Spleen (tissue), 11 donors: ENCODE measurements around the gene C14orf180. TPM values are rescaled to one million over a fixed set of nuclear protein-coding genes. Genes with fewer than 3 reads are reported as not detected.

Experiments used
- DNase-seq: peaks from one replicate; pipeline ENCODE4 v3.0.0-alpha.2; 2020
- H3K27ac ChIP-seq, 8 donors: fragments of 200-600 bp; sonication (generic) in 7 of 8; 1 replicate in 4 of 8; 2 replicates in 4 of 8; pipeline versions ENCODE4 v1.5.0 to v1.8.0; 2016 to 2021; ENCODE audit warnings: inconsistent platforms in 4 of 8, mild to moderate bottlenecking in 4 of 8, moderate library complexity in 1 of 8
- H3K27me3 ChIP-seq, 7 donors: fragments of 200-600 bp; sonication (generic) in 6 of 7; replicated peaks in 1 of 7; 1 replicate in 4 of 7; 2 replicates in 3 of 7; pipeline versions ENCODE4 v1.5.0 to v1.8.0; 2016 to 2021; ENCODE audit warnings: inconsistent platforms in 3 of 7, mild to moderate bottlenecking in 1 of 7
- H3K36me3 ChIP-seq, 6 donors: fragments of 200-600 bp; sonication (generic) in 5 of 6; 1 replicate in 4 of 6; 2 replicates in 2 of 6; pipeline versions ENCODE4 v1.5.0 to v1.8.0; 2016 to 2021; ENCODE audit warnings: inconsistent platforms in 2 of 6
- H3K4me1 ChIP-seq, 6 donors: fragments of 200-600 bp; sonication (generic) in 5 of 6; 1 replicate in 3 of 6; 2 replicates in 3 of 6; pipeline versions ENCODE4 v1.5.0 to v1.8.0; 2016 to 2021; ENCODE audit warnings: inconsistent platforms in 3 of 6
- H3K4me3 ChIP-seq, 8 donors: fragments of 200-600 bp; sonication (generic) in 7 of 8; 1 replicate in 4 of 8; 2 replicates in 4 of 8; pipeline versions ENCODE4 v1.5.0 to v1.8.0; 2016 to 2021; ENCODE audit warnings: inconsistent platforms in 4 of 8, mild to moderate bottlenecking in 4 of 8, moderate library complexity in 2 of 8
- H3K9me3 ChIP-seq, 8 donors: fragments of 200-600 bp; sonication (generic) in 7 of 8; 1 replicate in 4 of 8; 2 replicates in 4 of 8; pipeline versions ENCODE4 v1.5.0 to v1.8.0; 2016 to 2021; ENCODE audit warnings: inconsistent platforms in 4 of 8
- CTCF ChIP-seq, 11 experiments: fragments of 200-600 bp in 7 of 11; fragments of 450-650 bp in 4 of 11; sonication (generic) in 4 of 11; IDR thresholded peaks in 8 of 11; conservative IDR thresholded peaks in 3 of 11; 1 replicate in 7 of 11; 2 replicates in 4 of 11; pipeline versions ENCODE4 v1.4.0 to v1.8.0; 2016 to 2021; ENCODE audit warnings: antibody characterized with exemption in 11 of 11, inconsistent platforms in 4 of 11, mild to moderate bottlenecking in 1 of 11
- POLR2A ChIP-seq, 3 donors: fragments of 450-650 bp; IDR thresholded peaks; one replicate each; pipeline ENCODE4 v1.5.1; 2017; ENCODE audit warnings: antibody characterized with exemption in 3 of 3, mild to moderate bottlenecking in 1 of 3
- POLR2AphosphoS5 ChIP-seq, 3 donors: sonication (generic); formaldehyde crosslinking; IDR thresholded peaks; one replicate each; pipeline ENCODE4 v1.5.1; 2017; ENCODE audit warnings: antibody characterized with exemption in 3 of 3
- WGBS, 5 donors: extraction: QIAGEN DNeasy Blood & Tissue Kit in 3 of 5; methylation state at CpG; one replicate each; pipeline versions ENCODE4 v1.1.5 to v1.1.7; 2013 to 2018; 5-methylcytosine and 5-hydroxymethylcytosine counted together
- intact Hi-C: fragments of 100-400 bp; cut with DNase I; formaldehyde crosslinking; loops from one replicate; pipeline ENCODE4 v1.15.0; 2023; ENCODE audit warnings: low total_unique reads
- polyA plus RNA-seq, 3 donors: library from polyadenylated mRNA; stranded (reverse); fragments of 200-250 nt; gene quantifications; one replicate each; pipeline ENCODE4 v1.2.1, GENCODE V29; 2013
- total RNA-seq, 7 donors: library from RNA; depleted of rRNA in 3 of 7; stranded (reverse); fragments of >200 nt in 3 of 7; fragmentation: NEBNext Ultra II Directional in 4 of 7; extraction: Animal tissue kit (Norgen Biotek cat#: 25700) in 4 of 7; gene quantifications; one replicate each; pipeline versions ENCODE4 v1.1.0 to v1.2.1, GENCODE V29; 2016 to 2021
- donor health status: healthy with polysubstance abuse.
- donor health status: DM: no; HTN: no; CAD: no; lungs with moderate emphysema.
- donor health status: DM: no; HTN: no; CAD: no.
- donor health status: Bipolar disorder and iron deficiency.
- donor health status: healthy.
- donor health status: DM: no; HTN: no; CAD: no.
- donor health status: DM: yes; HTN: yes; CAD: no.

C14orf180 gene
- total and polyA plus RNA-seq, 10 donors: 0.17 to 0.70 (median 0.28) TPM; not detected in 5

- Histone ChIP-seq H3K36me3 (no peaks in the 10 kb centered on the region), H3K27ac (no peak overlapping the region), H3K4me1 (peaks cover 0 to 11% (median 0%) of the 10 kb centered on the region in 6 donors), H3K4me3 (no peak overlapping the region), H3K27me3 (peaks cover 0 to 64% (median 0%) of the 10 kb centered on the region in 7 donors), H3K9me3 (no peaks in the 10 kb centered on the region)
- DNase-seq: no peak
- WGBS, 5 donors: 71 to 88% (median 79%) methylated on average over 15 to 26 of the region's 26 CpGs
- TF ChIP-seq POLR2AphosphoS5 (IDR thresholded peaks at IDR 0.05) (no peak), CTCF (IDR thresholded peaks at IDR 0.05 in 8 of 11, conservative IDR thresholded peaks at IDR 0.05 in 3 of 11) (no peak), POLR2A (IDR thresholded peaks at IDR 0.05) (no peak)
- intact Hi-C loops: no loop called here
These were observed 10.0 kb downstream of the C14orf180 start for GRCh38 chr14:104589338-104590195.

GRCh38 chr14:104590240-104590965, 10.8 kb downstream of the C14orf180 start:
- peaks cover 0 to 61% (median 0%) of the 10 kb centered on the region in 7 donors for H3K27me3 ChIP-seq
- H3K9me3 ChIP-seq: no peaks in the 10 kb centered on the region
- 71 to 87% (median 79%) methylated on average over 17 to 23 of the region's 23 CpGs for WGBS, 5 donors
- H3K36me3 ChIP-seq: no peaks in the 10 kb centered on the region
- TF ChIP-seq CTCF (IDR thresholded peaks at IDR 0.05 in 8 of 11, conservative IDR thresholded peaks at IDR 0.05 in 3 of 11): no peak
- TF ChIP-seq POLR2AphosphoS5 (IDR thresholded peaks at IDR 0.05): no peak
- no peak for TF ChIP-seq POLR2A (IDR thresholded peaks at IDR 0.05)
- no peak overlapping the region for H3K27ac ChIP-seq
- intact Hi-C loops: no loop called here
- peaks cover 0 to 11% (median 0%) of the 10 kb centered on the region in 6 donors for H3K4me1 ChIP-seq
- no peak overlapping the region for H3K4me3 ChIP-seq
- no peak for DNase-seq

DNA sequence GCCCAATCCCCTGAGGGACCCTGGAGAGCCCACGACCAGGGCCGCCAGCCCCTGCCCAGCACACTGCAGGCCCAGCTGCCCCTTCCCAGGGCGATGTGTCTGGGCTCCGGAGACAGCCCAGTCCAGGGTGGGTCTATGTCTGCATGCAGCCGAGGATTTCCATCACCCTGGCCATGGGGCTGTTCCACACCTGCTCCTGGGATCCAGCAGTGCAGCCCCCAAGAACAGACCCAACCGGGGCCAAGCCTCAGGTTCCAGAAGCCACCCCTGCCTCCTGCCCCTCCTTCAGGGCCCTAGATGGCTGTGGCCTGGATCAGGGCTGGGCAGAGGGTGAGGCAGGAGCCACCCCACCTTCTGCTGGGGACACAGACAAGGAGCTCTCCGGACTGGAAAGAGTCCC, 11.5 kb downstream of the C14orf180 start:
- no peak for DNase-seq
- Histone ChIP-seq H3K9me3 (no peaks in the 10 kb centered on the region), H3K36me3 (no peaks in the 10 kb centered on the region), H3K4me3 (no peak overlapping the region), H3K27ac (no peak overlapping the region), H3K4me1 (peaks cover 0 to 11% (median 0%) of the 10 kb centered on the region in 6 donors), H3K27me3 (peaks cover 0 to 66% (median 3%) of the 10 kb centered on the region in 7 donors)
- no peak for TF ChIP-seq POLR2A (IDR thresholded peaks at IDR 0.05)
- no peak for TF ChIP-seq POLR2AphosphoS5 (IDR thresholded peaks at IDR 0.05)
- no peak for TF ChIP-seq CTCF (IDR thresholded peaks at IDR 0.05 in 8 of 11, conservative IDR thresholded peaks at IDR 0.05 in 3 of 11)
- intact Hi-C loops: no loop called here
- 63 to 77% (median 63%) methylated on average over 3 to 7 of the region's 7 CpGs for WGBS, 5 donors
